ENCODE results near the gene CLDN16. TPM values are rescaled to one million over a fixed set of nuclear protein-coding genes. Genes with fewer than 3 reads are reported as not detected.
A peak's percentile ranks its signal among the peaks of the same experiment; 100 is the strongest.

CLDN16 gene
- polyA plus RNA-seq, 1 donor (not counting 4 experiments of a cell fraction or from before 2014, with no cell fraction given): 0.88 TPM

DNA sequence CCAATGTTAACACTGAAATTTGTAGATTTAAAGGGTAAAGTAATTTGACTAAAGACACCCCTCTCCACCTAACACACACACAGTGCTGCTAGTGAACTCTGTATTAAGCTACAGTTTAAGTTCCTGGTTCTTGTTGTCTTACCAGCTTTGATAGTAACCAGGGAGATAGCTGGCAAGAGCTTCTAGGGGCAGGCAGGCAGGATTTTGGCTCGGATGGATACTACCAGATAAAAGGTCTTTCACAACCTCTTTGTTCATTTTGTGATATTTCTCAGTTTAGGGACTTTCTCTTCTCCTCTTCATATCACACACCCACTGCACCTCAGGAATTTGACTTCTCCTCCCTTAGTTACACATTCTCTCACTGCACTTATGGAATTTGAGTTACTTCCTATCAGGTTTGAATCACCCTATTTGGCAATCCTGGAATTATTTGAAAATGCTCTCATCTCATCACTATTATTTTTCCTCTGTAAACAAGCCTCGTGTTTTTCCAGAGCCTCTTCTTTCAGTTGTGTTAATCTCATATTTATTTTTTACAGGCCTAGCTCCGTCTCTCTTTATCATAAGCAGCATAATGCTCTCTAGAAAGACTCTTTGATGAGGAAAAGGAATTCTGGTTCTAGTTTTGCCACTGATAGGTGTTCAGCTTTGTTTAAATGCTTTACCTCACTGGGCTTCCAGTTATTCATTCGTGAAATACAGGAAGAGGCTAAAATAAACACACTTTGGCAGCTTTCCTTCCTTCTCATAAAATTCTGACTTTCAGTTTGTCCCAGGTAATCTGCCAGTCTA lies 42.7 kb upstream of the CLDN16 start:
- Histone ChIP-seq H3K79me2 (ENCODE audit: control insufficient read depth, insufficient read depth, low read length) (no peaks in the 10 kb centered on the region), H3K36me3 (ENCODE audit: control insufficient read depth in 2 of 2, extremely low read depth in 1 of 2, insufficient read depth in 2 of 2, low read length in 2 of 2) (no peaks in the 10 kb centered on the region), H3K4me3 (ENCODE audit: control insufficient read depth in 2 of 3, extremely low read depth in 1 of 3, insufficient read depth in 2 of 3, low read depth in 1 of 3, low read length in 3 of 3) (peak overlapping the region in 2 of 3 experiments; percentile 53 to 64), H3K4me2 (ENCODE audit: control insufficient read depth, extremely low read depth, insufficient read depth, low read depth, low read length) (peak overlapping the region; percentile 71), H3K9me1 (ENCODE audit: control insufficient read depth, extremely low read depth, insufficient read depth, low read length) (no peaks in the 10 kb centered on the region), H4K20me1 (ENCODE audit: control insufficient read depth, extremely low read depth, insufficient read depth, low read length) (no peaks in the 10 kb centered on the region), H3K9ac (ENCODE audit: control insufficient read depth, extremely low read depth, insufficient read depth, low read length) (peak overlapping the region; percentile 91), H3K27ac (ENCODE audit: control insufficient read depth, insufficient read depth, low read length) (peak overlapping the region; percentile 100), H3K4me1 (ENCODE audit: control insufficient read depth, extremely low read depth, insufficient read depth, low read length) (peaks cover 28% of the 10 kb centered on the region), H2AFZ (ENCODE audit: control insufficient read depth, low read length) (no peak overlapping the region), H3K9me3 (ENCODE audit: control insufficient read depth, low read depth, low read length) (no peaks in the 10 kb centered on the region), H3K27me3 (ENCODE audit: control insufficient read depth, extremely low read depth, insufficient read depth, low read length) (no peaks in the 10 kb centered on the region)
- peak; percentile 89 for FAIRE-seq
- dilution Hi-C loops (cut with MboI; ENCODE audit: extremely low pct_ligation_motif_present, low sequenced_read_pairs): no loop called here
- TF ChIP-seq, protein P1, sequence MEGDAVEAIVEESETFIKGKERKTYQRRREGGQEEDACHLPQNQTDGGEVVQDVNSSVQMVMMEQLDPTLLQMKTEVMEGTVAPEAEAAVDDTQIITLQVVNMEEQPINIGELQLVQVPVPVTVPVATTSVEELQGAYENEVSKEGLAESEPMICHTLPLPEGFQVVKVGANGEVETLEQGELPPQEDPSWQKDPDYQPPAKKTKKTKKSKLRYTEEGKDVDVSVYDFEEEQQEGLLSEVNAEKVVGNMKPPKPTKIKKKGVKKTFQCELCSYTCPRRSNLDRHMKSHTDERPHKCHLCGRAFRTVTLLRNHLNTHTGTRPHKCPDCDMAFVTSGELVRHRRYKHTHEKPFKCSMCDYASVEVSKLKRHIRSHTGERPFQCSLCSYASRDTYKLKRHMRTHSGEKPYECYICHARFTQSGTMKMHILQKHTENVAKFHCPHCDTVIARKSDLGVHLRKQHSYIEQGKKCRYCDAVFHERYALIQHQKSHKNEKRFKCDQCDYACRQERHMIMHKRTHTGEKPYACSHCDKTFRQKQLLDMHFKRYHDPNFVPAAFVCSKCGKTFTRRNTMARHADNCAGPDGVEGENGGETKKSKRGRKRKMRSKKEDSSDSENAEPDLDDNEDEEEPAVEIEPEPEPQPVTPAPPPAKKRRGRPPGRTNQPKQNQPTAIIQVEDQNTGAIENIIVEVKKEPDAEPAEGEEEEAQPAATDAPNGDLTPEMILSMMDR (optimal IDR thresholded peaks at IDR 0.05 in 1 of 3, IDR thresholded peaks at IDR 0.05 in 1 of 3, conservative IDR thresholded peaks at IDR 0.05 in 1 of 3; ENCODE audit: extremely low read depth in 1 of 3, insufficient read depth in 2 of 3, low read length in 3 of 3): no peak
- no peak for TF ChIP-seq EZH2 (IDR thresholded peaks at IDR 0.05; ENCODE audit: low read length)
- peak; percentile 69 for DNase-seq (ENCODE audit: low read depth, low spot score)

DNA sequence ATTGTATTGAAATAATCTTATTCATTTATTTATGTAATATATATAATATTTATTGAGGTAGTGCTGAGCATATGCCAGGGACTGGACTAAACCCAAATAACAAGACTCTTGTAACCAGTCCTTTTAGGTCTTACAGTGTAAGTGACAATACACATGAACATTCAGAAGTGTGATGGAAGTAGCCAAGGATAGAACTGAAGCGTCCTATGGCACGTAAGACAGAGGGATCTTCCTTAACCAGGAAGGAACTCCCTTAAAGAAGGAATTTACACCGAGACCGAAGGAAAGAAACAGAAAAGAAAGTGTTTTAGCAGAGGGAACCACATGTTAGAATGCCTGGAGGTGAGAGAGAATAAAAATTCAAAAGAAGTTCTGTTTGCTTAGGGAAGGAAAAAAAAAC lies 42.1 kb upstream of the CLDN16 start:
- Histone ChIP-seq H3K27me3 (ENCODE audit: control insufficient read depth, extremely low read depth, insufficient read depth, low read length) (no peaks in the 10 kb centered on the region), H3K4me1 (ENCODE audit: control insufficient read depth, extremely low read depth, insufficient read depth, low read length) (peaks cover 28% of the 10 kb centered on the region), H3K9ac (ENCODE audit: control insufficient read depth, extremely low read depth, insufficient read depth, low read length) (peak overlapping the region; percentile 91), H3K4me3 (ENCODE audit: control insufficient read depth in 2 of 3, extremely low read depth in 1 of 3, insufficient read depth in 2 of 3, low read depth in 1 of 3, low read length in 3 of 3) (peak overlapping the region in 2 of 3 experiments; percentile 53 to 64), H3K79me2 (ENCODE audit: control insufficient read depth, insufficient read depth, low read length) (no peaks in the 10 kb centered on the region), H3K9me3 (ENCODE audit: control insufficient read depth, low read depth, low read length) (no peaks in the 10 kb centered on the region), H3K4me2 (ENCODE audit: control insufficient read depth, extremely low read depth, insufficient read depth, low read depth, low read length) (peak overlapping the region; percentile 71), H2AFZ (ENCODE audit: control insufficient read depth, low read length) (peak overlapping the region; percentile 18), H3K9me1 (ENCODE audit: control insufficient read depth, extremely low read depth, insufficient read depth, low read length) (no peaks in the 10 kb centered on the region), H3K36me3 (ENCODE audit: control insufficient read depth in 2 of 2, extremely low read depth in 1 of 2, insufficient read depth in 2 of 2, low read length in 2 of 2) (no peaks in the 10 kb centered on the region), H3K27ac (ENCODE audit: control insufficient read depth, insufficient read depth, low read length) (peak overlapping the region; percentile 100), H4K20me1 (ENCODE audit: control insufficient read depth, extremely low read depth, insufficient read depth, low read length) (no peaks in the 10 kb centered on the region)
- no peak for TF ChIP-seq EZH2 (IDR thresholded peaks at IDR 0.05; ENCODE audit: low read length)
- TF ChIP-seq, protein P1 (optimal IDR thresholded peaks at IDR 0.05 in 1 of 3, IDR thresholded peaks at IDR 0.05 in 1 of 3, conservative IDR thresholded peaks at IDR 0.05 in 1 of 3; ENCODE audit: extremely low read depth in 1 of 3, insufficient read depth in 2 of 3, low read length in 3 of 3): no peak
- FAIRE-seq (peak; percentile 57), DNase-seq (ENCODE audit: low read depth, low spot score) (no peak)
- dilution Hi-C loops (cut with MboI; ENCODE audit: extremely low pct_ligation_motif_present, low sequenced_read_pairs): no loop called here
